ENCODE data around the gene PDE3B. TPM values are rescaled to one million over a fixed set of nuclear protein-coding genes. Genes with fewer than 3 reads are reported as not detected.
A peak's percentile ranks its signal among the peaks of the same experiment; 100 is the strongest.

The PDE3B gene
- total and polyA plus RNA-seq, 9 of the 15 experiments (the other 6 are each of a cell fraction or from before 2014, with no cell fraction given) = 2.3 to 22.5 (median 12.2) TPM

- TF ChIP-seq ZNF609 (CRISPR knock-in tag; IDR thresholded peaks at IDR 0.05; ENCODE audit: borderline replicate concordance) (no peak), ZNF561 (CRISPR knock-in tag; conservative IDR thresholded peaks at IDR 0.05) (no peak), ZNF174 (CRISPR knock-in tag; IDR thresholded peaks at IDR 0.05) (no peak), ZNF644 (tag; IDR thresholded peaks at IDR 0.05; ENCODE audit: low read depth) (peak; percentile 86), ARID1B (IDR thresholded peaks at IDR 0.05) (peak; percentile 66; the same call in 1 of the 2 replicates), MEIS2 (IDR thresholded peaks at IDR 0.05; ENCODE audit: partially characterized antibody) (peak; percentile 63), ATF3 (IDR thresholded peaks at IDR 0.05) (peak; percentile 99), ATF3 (CRISPR knock-in tag; conservative IDR thresholded peaks at IDR 0.05) (no peak; the same call in 1 of the 2 replicates), SAFB2 (IDR thresholded peaks at IDR 0.05; ENCODE audit: borderline replicate concordance, low read depth, low read length, severe bottlenecking) (no peak), ZNF165 (CRISPR knock-in tag; IDR thresholded peaks at IDR 0.05; ENCODE audit: borderline replicate concordance) (no peak), THRA (IDR thresholded peaks at IDR 0.05) (no peak), CREB3 (tag; conservative IDR thresholded peaks at IDR 0.05; ENCODE audit: low read depth) (no peak; the same call in 1 of the 2 replicates), SRSF3 (IDR thresholded peaks at IDR 0.05; ENCODE audit: insufficient read depth, low read length) (no peak), FOXP1 (CRISPR knock-in tag; IDR thresholded peaks at IDR 0.05) (no peak), TCF15 (CRISPR knock-in tag; IDR thresholded peaks at IDR 0.05) (0 out of 2 replicates have a peak, but pooled peaks have one; percentile 39), IRF9 (tag; IDR thresholded peaks at IDR 0.05) (peak; percentile 91)
Measured at GRCh38 chr11:14894657-14895598, 251.3 kb downstream of the PDE3B start (continued).

All from K562 (cell line).